SU-DHL-6 (cell line): ENCODE results near the gene GCN1.

Experiments used
- H2AFZ ChIP-seq: fragments of 200-600 bp; sonication (generic); 2 replicates; pipeline ENCODE4 v1.6.1; 2014; ENCODE audit warnings: low read depth, mild to moderate bottlenecking, moderate library complexity, mixed read lengths, antibody characterized with exemption, low read length; ENCODE audit not compliant: severe bottlenecking
- H3F3A ChIP-seq: fragments of 200-600 bp; shearing (Covaris generic); 2 replicates; pipeline ENCODE4 v1.6.0; 2016; ENCODE audit warnings: antibody characterized with exemption, mild to moderate bottlenecking; ENCODE audit not compliant: insufficient read depth
- H3K27ac ChIP-seq: fragments of 200-600 bp; sonication (generic); 2 replicates; pipeline ENCODE4 v1.5.1; 2016; ENCODE audit warnings: low read depth, mild to moderate bottlenecking, low read length, moderate library complexity, mixed read lengths
- H3K27me3 ChIP-seq: fragments of 200-600 bp; sonication (generic), shearing (Covaris generic); 2 replicates; pipeline ENCODE4 v1.6.0; 2014; ENCODE audit warnings: mild to moderate bottlenecking, low read length
- H3K36me3 ChIP-seq: fragments of 200-600 bp; sonication (generic); 2 replicates; pipeline ENCODE4 v1.6.1; 2014; ENCODE audit warnings: mild to moderate bottlenecking, low read length, mixed read lengths
- H3K4me2 ChIP-seq: fragments of 300-600, 200-600 bp; shearing (Covaris generic), sonication (generic); 2 replicates; pipeline ENCODE4 v1.6.0; 2014; ENCODE audit warnings: low read length, low read depth, mild to moderate bottlenecking; ENCODE audit not compliant: poor library complexity, severe bottlenecking
- H3K4me3 ChIP-seq: fragments of 200-600 bp; sonication (generic); 2 replicates; pipeline ENCODE4 v1.5.1; 2014; ENCODE audit warnings: antibody characterized with exemption, low read length, mild to moderate bottlenecking, mixed read lengths; ENCODE audit not compliant: insufficient read depth, poor library complexity, severe bottlenecking
- H3K79me2 ChIP-seq: fragments of 200-600 bp; sonication (generic); 2 replicates; pipeline ENCODE4 v1.6.1; 2014; ENCODE audit warnings: mild to moderate bottlenecking, low read length, moderate library complexity; ENCODE audit not compliant: insufficient read depth
- H3K9ac ChIP-seq: fragments of 200-600 bp; sonication (generic); 2 replicates; pipeline ENCODE4 v1.7.0; 2014; ENCODE audit warnings: mild to moderate bottlenecking, low read length
- H3K9me2 ChIP-seq: fragments of 200-600 bp; sonication (generic); replicated peaks from 2 replicates; pipeline ENCODE4 v1.6.1; 2014; ENCODE audit warnings: low read length; ENCODE audit not compliant: insufficient read depth
- H3K9me3 ChIP-seq: fragments of 200-600 bp; sonication (generic); 2 replicates; pipeline ENCODE4 v1.6.1; 2014; ENCODE audit warnings: low read length, mixed read lengths; ENCODE audit not compliant: insufficient read depth
- H4K20me1 ChIP-seq: fragments of 200-600 bp; sonication (generic); 2 replicates; pipeline ENCODE4 v1.6.1; 2014; ENCODE audit warnings: low read depth, mild to moderate bottlenecking, antibody characterized with exemption, low read length, moderate library complexity, mixed read lengths
- CTCF ChIP-seq: fragments of 200-600 bp; sonication (generic); IDR thresholded peaks from one replicate; pipeline ENCODE4 v1.5.1; 2017; ENCODE audit warnings: antibody characterized with exemption, mild to moderate bottlenecking, low read length, moderate library complexity; ENCODE audit not compliant: insufficient read depth, poor library complexity, severe bottlenecking
- EZH2phosphoT487 ChIP-seq: fragments of 200-600 bp; sonication (generic), shearing (Covaris generic); conservative IDR thresholded peaks from 2 replicates; pipeline ENCODE4 v1.6.1; 2018; ENCODE audit warnings: mild to moderate bottlenecking, antibody characterized with exemption, low read length, moderate library complexity, mixed read lengths

GCN1 gene

GRCh38 chr12:120156315-120157259 is 37.9 kb downstream of the GCN1 start:
- no peaks in the 10 kb centered on the region for H3K27me3 ChIP-seq
- H4K20me1 ChIP-seq, result no peaks in the 10 kb centered on the region
- H3K27ac ChIP-seq, result no peak overlapping the region
- H3K4me3 ChIP-seq, result no peak overlapping the region
- no peak overlapping the region for H3K4me2 ChIP-seq
- H3K9me3 ChIP-seq, result no peaks in the 10 kb centered on the region
- TF ChIP-seq EZH2phosphoT487, result no peak
- no peak for TF ChIP-seq CTCF
- H3K9me2 ChIP-seq, result no peaks in the 10 kb centered on the region
- H3K36me3 ChIP-seq, result peaks cover 19% of the 10 kb centered on the region; the same call in 1 of the 2 replicates
- no peak overlapping the region for H2AFZ ChIP-seq
- no peaks in the 10 kb centered on the region for H3F3A ChIP-seq
- H3K9ac ChIP-seq, result no peak overlapping the region
- no peaks in the 10 kb centered on the region for H3K79me2 ChIP-seq

- H3K36me3 ChIP-seq, result peaks cover 13% of the 10 kb centered on the region; the same call in 1 of the 2 replicates
- H4K20me1 ChIP-seq, result no peaks in the 10 kb centered on the region
- no peaks in the 10 kb centered on the region for H3K9me2 ChIP-seq
- H3K9me3 ChIP-seq, result no peaks in the 10 kb centered on the region
- H3K27me3 ChIP-seq, result no peaks in the 10 kb centered on the region
- TF ChIP-seq EZH2phosphoT487, result no peak
- TF ChIP-seq CTCF, result no peak
- H3F3A ChIP-seq, result no peaks in the 10 kb centered on the region
- no peak overlapping the region for H3K27ac ChIP-seq
- no peak overlapping the region for H2AFZ ChIP-seq
- no peaks in the 10 kb centered on the region for H3K79me2 ChIP-seq
- no peak overlapping the region for H3K4me3 ChIP-seq
- H3K4me2 ChIP-seq, result no peak overlapping the region
- no peak overlapping the region for H3K9ac ChIP-seq
These were observed 39.4 kb downstream of the GCN1 start for GRCh38 chr12:120155072-120155471.

DNA sequence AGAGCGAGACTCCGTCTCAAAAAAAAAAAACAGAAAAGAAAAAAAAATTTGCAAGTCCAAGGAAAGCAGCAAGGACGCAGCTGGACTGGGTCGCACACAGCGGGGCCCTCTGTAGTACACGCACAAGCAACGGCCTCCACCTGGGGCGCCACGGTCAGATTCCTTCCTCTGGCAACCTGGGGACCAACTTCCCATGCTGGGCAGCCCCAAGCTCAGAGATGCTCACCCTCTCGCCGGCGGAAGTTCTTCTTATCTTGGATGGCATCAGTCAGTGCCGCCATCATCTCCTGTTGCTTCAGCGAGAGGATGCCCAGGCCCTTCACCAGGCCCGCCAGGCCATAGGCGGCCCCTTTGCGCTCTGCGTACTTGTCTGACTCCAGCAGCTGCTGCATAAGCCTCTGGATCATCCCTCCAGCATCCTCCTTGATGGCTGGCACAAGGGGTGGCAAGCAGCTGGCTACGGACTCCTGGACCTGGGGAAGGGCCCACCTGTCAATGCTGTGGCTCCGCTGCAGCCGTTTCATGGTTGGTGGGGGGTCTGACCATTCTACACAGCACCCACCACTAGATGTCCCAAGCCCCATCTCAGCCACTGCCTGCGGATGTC is 43.5 kb downstream of the GCN1 start:
- no peaks in the 10 kb centered on the region for H3K79me2 ChIP-seq
- peaks cover 19% of the 10 kb centered on the region; the same call in 1 of the 2 replicates for H3K36me3 ChIP-seq
- no peaks in the 10 kb centered on the region for H3K9me3 ChIP-seq
- no peaks in the 10 kb centered on the region for H3F3A ChIP-seq
- H4K20me1 ChIP-seq, result no peaks in the 10 kb centered on the region
- H3K27me3 ChIP-seq, result no peaks in the 10 kb centered on the region
- no peak overlapping the region for H3K9ac ChIP-seq
- H3K27ac ChIP-seq, result no peak overlapping the region
- H2AFZ ChIP-seq, result no peak overlapping the region
- no peak for TF ChIP-seq EZH2phosphoT487
- no peak for TF ChIP-seq CTCF
- no peak overlapping the region for H3K4me2 ChIP-seq
- no peaks in the 10 kb centered on the region for H3K9me2 ChIP-seq
- H3K4me3 ChIP-seq, result no peak overlapping the region
